ENCODE results near the gene KRTAP5-9.

DNA sequence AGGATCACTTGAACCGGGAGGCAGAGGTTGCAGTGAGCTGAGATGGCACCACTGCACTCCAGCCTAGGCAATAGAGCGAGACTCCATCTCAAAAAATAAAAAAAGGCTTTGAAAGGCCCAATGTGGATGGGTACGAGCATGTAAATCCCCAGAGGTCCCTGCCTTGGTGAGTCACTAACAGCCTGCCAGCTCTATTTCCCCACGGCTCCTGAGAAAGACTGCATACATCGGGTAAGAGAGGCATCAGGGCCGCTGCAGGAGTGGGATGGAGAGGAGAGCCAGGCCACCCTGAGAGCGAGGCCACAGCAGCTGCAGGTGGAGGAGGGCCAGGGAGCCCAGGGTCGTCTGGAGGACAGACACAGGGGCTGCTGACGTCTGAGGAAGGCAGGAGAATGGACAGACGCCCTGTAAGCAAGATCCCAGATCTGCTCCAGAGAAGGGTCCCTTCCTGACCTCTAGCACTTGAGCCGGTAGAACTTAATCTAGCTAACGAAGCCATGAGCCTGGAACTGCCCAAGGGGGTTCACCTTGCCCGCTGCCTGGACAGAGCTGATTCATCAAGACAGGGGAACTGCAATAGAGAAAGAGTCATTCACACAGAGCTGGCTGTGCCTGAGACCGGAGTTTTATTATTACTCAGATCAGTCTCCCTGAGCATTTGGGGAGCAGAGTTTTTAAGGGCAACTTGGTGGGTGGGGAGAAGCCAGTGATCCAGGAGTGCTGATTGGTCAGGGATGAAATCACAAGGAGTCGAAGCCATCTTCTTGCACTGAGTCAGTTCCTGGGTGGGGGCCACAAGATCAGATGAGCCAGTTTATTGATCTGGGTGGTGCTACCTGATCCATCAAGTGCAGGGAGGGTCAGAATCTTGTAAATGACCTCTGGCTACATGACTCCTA is 5.1 kb upstream of the KRTAP5-9 start:
- TF ChIP-seq, protein P1, sequence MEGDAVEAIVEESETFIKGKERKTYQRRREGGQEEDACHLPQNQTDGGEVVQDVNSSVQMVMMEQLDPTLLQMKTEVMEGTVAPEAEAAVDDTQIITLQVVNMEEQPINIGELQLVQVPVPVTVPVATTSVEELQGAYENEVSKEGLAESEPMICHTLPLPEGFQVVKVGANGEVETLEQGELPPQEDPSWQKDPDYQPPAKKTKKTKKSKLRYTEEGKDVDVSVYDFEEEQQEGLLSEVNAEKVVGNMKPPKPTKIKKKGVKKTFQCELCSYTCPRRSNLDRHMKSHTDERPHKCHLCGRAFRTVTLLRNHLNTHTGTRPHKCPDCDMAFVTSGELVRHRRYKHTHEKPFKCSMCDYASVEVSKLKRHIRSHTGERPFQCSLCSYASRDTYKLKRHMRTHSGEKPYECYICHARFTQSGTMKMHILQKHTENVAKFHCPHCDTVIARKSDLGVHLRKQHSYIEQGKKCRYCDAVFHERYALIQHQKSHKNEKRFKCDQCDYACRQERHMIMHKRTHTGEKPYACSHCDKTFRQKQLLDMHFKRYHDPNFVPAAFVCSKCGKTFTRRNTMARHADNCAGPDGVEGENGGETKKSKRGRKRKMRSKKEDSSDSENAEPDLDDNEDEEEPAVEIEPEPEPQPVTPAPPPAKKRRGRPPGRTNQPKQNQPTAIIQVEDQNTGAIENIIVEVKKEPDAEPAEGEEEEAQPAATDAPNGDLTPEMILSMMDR (IDR thresholded peaks at IDR 0.05; ENCODE audit: low read depth, low read length, poor library complexity, severe bottlenecking): no peak
- no peak for TF ChIP-seq EZH2phosphoT487 (IDR thresholded peaks at IDR 0.05; ENCODE audit: borderline replicate concordance, low read length)
